Smooth muscle cell (in vitro differentiated cells): Measurements from ENCODE around the gene HIPK2. TPM values are rescaled to one million over a fixed set of nuclear protein-coding genes. Genes with fewer than 3 reads are reported as not detected.

Experiments used
- DNase-seq: peaks from one replicate; lab custom pipeline; 2025; ENCODE audit not compliant: unreplicated experiment; lab: John Stamatoyannopoulos, UW
- H2AFZ ChIP-seq: fragments of 200-600 bp; sonication (generic); 2 replicates; pipeline ENCODE4 v1.6.0; 2016; ENCODE audit warnings: antibody characterized with exemption, low read depth, mild to moderate bottlenecking
- H3F3A ChIP-seq: fragments of 200-600 bp; sonication (generic); 2 replicates; pipeline ENCODE4 v1.6.0; 2017; ENCODE audit warnings: antibody characterized with exemption, low read depth
- H3K27ac ChIP-seq: fragments of 200-600 bp; sonication (generic); 2 replicates; pipeline ENCODE4 v1.5.1; 2016; ENCODE audit warnings: low read depth, mild to moderate bottlenecking
- H3K27me3 ChIP-seq: fragments of 200-600 bp; sonication (generic); 2 replicates; pipeline ENCODE4 v1.6.1; 2016; ENCODE audit warnings: low read depth, mild to moderate bottlenecking
- H3K36me3 ChIP-seq: fragments of 200-600 bp; sonication (generic); 2 replicates; pipeline ENCODE4 v1.5.1; 2016; ENCODE audit warnings: low read depth
- H3K4me1 ChIP-seq: fragments of 200-600 bp; sonication (generic); 2 replicates; pipeline ENCODE4 v1.5.1; 2016; ENCODE audit warnings: low read depth
- H3K4me2 ChIP-seq: fragments of 200-600 bp; sonication (generic); 2 replicates; pipeline ENCODE4 v1.6.0; 2016; ENCODE audit warnings: mild to moderate bottlenecking
- H3K4me3 ChIP-seq: fragments of 200-600 bp; sonication (generic); 2 replicates; pipeline ENCODE4 v1.5.1; 2016; ENCODE audit warnings: mild to moderate bottlenecking
- H3K79me2 ChIP-seq: fragments of 200-600 bp; sonication (generic); 2 replicates; pipeline ENCODE4 v1.6.0; 2016; ENCODE audit warnings: low read depth, mild to moderate bottlenecking
- H3K9ac ChIP-seq: fragments of 200-600 bp; sonication (generic); 2 replicates; pipeline ENCODE4 v1.6.0; 2016; ENCODE audit warnings: low read depth
- H3K9me3 ChIP-seq: fragments of 200-600 bp; sonication (generic); replicated peaks from 2 replicates; pipeline ENCODE4 v1.5.1; 2016; ENCODE audit warnings: low read depth
- H4K20me1 ChIP-seq: fragments of 200-600 bp; sonication (generic); 2 replicates; pipeline ENCODE4 v1.6.0; 2016; ENCODE audit warnings: low read depth
- CTCF ChIP-seq: fragments of 200-600 bp; sonication (generic); IDR thresholded peaks from 2 replicates; pipeline ENCODE4 v1.5.1; 2017; ENCODE audit warnings: borderline replicate concordance, mild to moderate bottlenecking, antibody characterized with exemption; ENCODE audit not compliant: insufficient read depth, poor library complexity, severe bottlenecking
- WGBS: methylation state at CpG from one replicate; pipeline ENCODE4 v1.1.7; 2016; ENCODE audit warnings: low lambda C conversion rate; 5-methylcytosine and 5-hydroxymethylcytosine counted together
- polyA plus RNA-seq: library from polyadenylated mRNA; unstranded; fragments of >200 nt; fragmentation: Nextera tagmentation; extraction: Ambion mirVana; gene quantifications from 2 replicates; pipeline ENCODE4 v1.2.1, GENCODE V29; 2016
- total RNA-seq: library from RNA; depleted of rRNA; stranded (reverse); fragments of >200 nt; gene quantifications from 2 replicates; pipeline ENCODE4 v1.2.3, GENCODE V29; 2014

Gene HIPK2
- total and polyA plus RNA-seq, 2 experiments from 2014 or later, result 3.0 to 11.2 TPM

DNA sequence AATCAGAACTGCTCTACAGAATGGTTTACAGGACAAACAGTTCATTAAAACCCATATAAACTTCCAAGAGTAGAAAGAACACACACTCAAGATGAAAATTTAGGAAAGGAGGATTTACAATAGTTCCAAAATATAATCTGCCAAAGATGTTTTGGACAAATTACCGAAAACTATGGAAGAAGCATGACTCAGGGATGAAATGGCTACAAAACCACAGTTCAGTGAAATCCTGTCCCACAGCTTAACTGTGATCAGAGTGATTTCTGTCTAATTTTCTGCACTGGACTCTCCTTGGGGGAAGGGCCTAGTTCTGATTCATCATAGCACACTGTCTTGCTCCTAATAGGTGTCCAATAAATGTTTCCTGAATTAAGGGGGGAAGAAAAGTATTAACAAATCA, 82.2 kb downstream of the HIPK2 start:
- peaks cover 83% of the 10 kb centered on the region for H4K20me1 ChIP-seq
- 61% methylated on average over 1 of the region's 1 CpG for WGBS
- TF ChIP-seq CTCF, result no peak
- H3K9ac ChIP-seq, result no peak overlapping the region
- no peaks in the 10 kb centered on the region for H3K9me3 ChIP-seq
- H2AFZ ChIP-seq, result no peak overlapping the region
- DNase-seq, result no peak
- H3K27me3 ChIP-seq, result no peaks in the 10 kb centered on the region
- H3K4me3 ChIP-seq, result no peak overlapping the region
- H3K36me3 ChIP-seq, result no peaks in the 10 kb centered on the region
- no peaks in the 10 kb centered on the region for H3K79me2 ChIP-seq
- H3K4me1 ChIP-seq, result no peaks in the 10 kb centered on the region
- H3K27ac ChIP-seq, result peak overlapping the region; percentile 53
- H3F3A ChIP-seq, result no peaks in the 10 kb centered on the region
- peak overlapping the region; percentile 42 for H3K4me2 ChIP-seq

DNA sequence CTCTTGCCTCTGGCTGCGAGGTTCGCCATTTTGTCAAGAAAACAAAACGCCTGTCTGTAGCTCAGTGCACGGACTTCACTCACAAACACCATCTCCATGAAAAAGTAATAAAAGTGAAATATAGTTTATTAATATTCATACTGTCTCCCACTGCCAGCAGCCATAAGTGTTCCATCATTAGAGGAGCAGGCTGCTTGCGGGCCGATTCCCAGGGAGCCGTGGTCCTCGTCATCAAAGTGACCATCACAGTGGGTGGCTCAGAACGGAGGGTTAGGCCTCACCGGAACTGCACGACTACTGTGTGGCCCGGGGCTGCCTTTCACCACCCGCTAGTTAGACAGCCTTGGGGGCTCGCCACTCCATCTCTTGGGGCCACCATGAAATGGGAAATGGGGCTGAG, 82.7 kb downstream of the HIPK2 start:
- H2AFZ ChIP-seq, result no peak overlapping the region
- no peaks in the 10 kb centered on the region for H3F3A ChIP-seq
- no peaks in the 10 kb centered on the region for H3K4me1 ChIP-seq
- no peak for TF ChIP-seq CTCF
- H3K79me2 ChIP-seq, result no peaks in the 10 kb centered on the region
- H3K36me3 ChIP-seq, result no peaks in the 10 kb centered on the region
- peak overlapping the region; percentile 53 for H3K27ac ChIP-seq
- no peak overlapping the region for H3K9ac ChIP-seq
- 90% methylated on average over 14 of the region's 14 CpGs for WGBS
- H4K20me1 ChIP-seq, result peaks cover 80% of the 10 kb centered on the region
- H3K9me3 ChIP-seq, result no peaks in the 10 kb centered on the region
- no peak overlapping the region for H3K4me2 ChIP-seq
- no peaks in the 10 kb centered on the region for H3K27me3 ChIP-seq
- no peak overlapping the region for H3K4me3 ChIP-seq
- DNase-seq, result no peak

DNA sequence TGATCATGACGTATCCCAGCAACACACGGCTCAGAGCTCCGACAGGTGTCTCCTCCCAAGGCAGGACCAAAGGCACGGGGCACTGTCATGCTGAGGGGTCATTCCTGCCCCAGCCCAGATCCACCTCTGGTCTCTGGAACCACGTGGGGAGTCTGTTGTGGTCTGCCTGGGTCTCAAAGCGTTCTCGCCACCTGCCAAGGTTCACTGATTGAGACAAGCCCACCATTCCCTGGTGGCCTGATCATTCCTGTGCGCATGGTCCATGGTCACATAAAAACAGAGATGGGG, 83.5 kb downstream of the HIPK2 start:
- no peaks in the 10 kb centered on the region for H3K9me3 ChIP-seq
- 97% methylated on average over 8 of the region's 8 CpGs for WGBS
- H3K27ac ChIP-seq, result no peak overlapping the region
- DNase-seq, result no peak
- H3K36me3 ChIP-seq, result no peaks in the 10 kb centered on the region
- no peaks in the 10 kb centered on the region for H3K79me2 ChIP-seq
- H3K4me1 ChIP-seq, result no peaks in the 10 kb centered on the region
- no peaks in the 10 kb centered on the region for H3K27me3 ChIP-seq
- no peak for TF ChIP-seq CTCF
- H4K20me1 ChIP-seq, result peaks cover 73% of the 10 kb centered on the region
- no peak overlapping the region for H3K4me2 ChIP-seq
- H3K9ac ChIP-seq, result no peak overlapping the region
- H3F3A ChIP-seq, result no peaks in the 10 kb centered on the region
- no peak overlapping the region for H3K4me3 ChIP-seq
- no peak overlapping the region for H2AFZ ChIP-seq

DNA sequence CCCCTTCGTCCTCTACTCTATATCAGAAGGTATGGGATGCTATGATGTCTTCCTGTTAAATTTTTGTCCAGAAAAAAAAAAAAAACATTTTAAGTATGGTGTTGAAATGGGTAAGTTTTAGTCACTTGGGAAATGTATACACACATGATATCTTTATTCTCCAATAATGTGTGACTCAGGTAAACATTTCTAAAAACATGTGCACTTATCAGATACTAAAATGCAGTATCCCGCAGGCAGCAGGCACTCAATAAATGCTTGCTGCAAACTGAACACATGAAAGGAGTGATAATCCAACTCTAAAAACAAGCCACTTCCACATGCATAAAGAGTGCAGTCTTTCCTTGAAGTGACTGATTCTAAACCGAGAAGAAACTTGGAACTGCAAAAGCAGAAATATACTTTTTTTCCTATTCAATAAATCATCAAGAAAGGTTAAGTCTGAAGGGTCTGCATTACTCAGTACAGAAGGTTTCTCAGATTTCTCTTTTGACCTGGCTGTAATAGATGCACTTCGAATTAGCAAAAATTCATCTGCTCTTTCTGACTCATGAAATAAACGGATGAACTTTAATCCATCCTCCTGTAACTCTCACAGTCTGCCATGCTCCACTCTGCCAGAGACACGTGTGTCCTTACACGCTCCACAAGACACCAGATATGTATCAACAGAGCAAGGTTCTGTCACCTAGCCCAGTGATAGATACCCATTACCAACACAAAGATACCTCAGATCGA, 84.0 kb downstream of the HIPK2 start:
- Histone ChIP-seq H2AFZ (no peak overlapping the region), H3K9me3 (no peaks in the 10 kb centered on the region), H3K36me3 (no peaks in the 10 kb centered on the region), H3K4me3 (no peak overlapping the region), H4K20me1 (peaks cover 68% of the 10 kb centered on the region), H3K4me2 (no peak overlapping the region), H3K27ac (no peak overlapping the region), H3F3A (no peaks in the 10 kb centered on the region), H3K9ac (no peak overlapping the region), H3K27me3 (no peaks in the 10 kb centered on the region), H3K4me1 (no peaks in the 10 kb centered on the region), H3K79me2 (no peaks in the 10 kb centered on the region)
- 79% methylated on average over 8 of the region's 8 CpGs for WGBS
- DNase-seq, result no peak
- no peak for TF ChIP-seq CTCF
